ENCODE data around the gene DNAJC5. TPM values are rescaled to one million over a fixed set of nuclear protein-coding genes. Genes with fewer than 3 reads are reported as not detected.

DNAJC5 gene
- total RNA-seq, 1 experiment from 2014 or later = 79.9 TPM

- intact Hi-C loops (cut with micrococcal nuclease; ENCODE audit: unreplicated experiment) = no loop called here
- no TSS peak for BruUV-seq (replicated peaks)
- Mint-ChIP-seq H3K27ac (ENCODE audit: unreplicated experiment) (no peak overlapping the region), H3K4me1 (ENCODE audit: low read depth, unreplicated experiment) (no peaks in the 10 kb centered on the region), H3K36me3 (ENCODE audit: insufficient read depth, unreplicated experiment) (peaks cover 58% of the 10 kb centered on the region), H3K27me3 (ENCODE audit: unreplicated experiment) (no peaks in the 10 kb centered on the region), H3K9me3 (ENCODE audit: low read depth, unreplicated experiment) (no peaks in the 10 kb centered on the region), H3K4me3 (ENCODE audit: low read depth, unreplicated experiment) (no peak overlapping the region)
- no peak for TF ChIP-seq CTCF (IDR thresholded peaks at IDR 0.05; ENCODE audit: unreplicated experiment)
- DNase-seq = no peak
- CTCF ChIA-PET = no interaction called here
Measured at GRCh38 chr20:63962426-63963347, 67.8 kb downstream of the DNAJC5 start.

- intact Hi-C loops (cut with micrococcal nuclease; ENCODE audit: unreplicated experiment) = no loop called here
- Mint-ChIP-seq H3K27ac (ENCODE audit: unreplicated experiment) (no peak overlapping the region), H3K4me1 (ENCODE audit: low read depth, unreplicated experiment) (peaks cover 3% of the 10 kb centered on the region), H3K27me3 (ENCODE audit: unreplicated experiment) (no peaks in the 10 kb centered on the region), H3K4me3 (ENCODE audit: low read depth, unreplicated experiment) (no peak overlapping the region), H3K9me3 (ENCODE audit: low read depth, unreplicated experiment) (no peaks in the 10 kb centered on the region), H3K36me3 (ENCODE audit: insufficient read depth, unreplicated experiment) (peaks cover 54% of the 10 kb centered on the region)
- BruUV-seq (replicated peaks) = no TSS peak
- DNase-seq = no peak
- CTCF ChIA-PET = no interaction called here
- TF ChIP-seq CTCF (IDR thresholded peaks at IDR 0.05; ENCODE audit: unreplicated experiment) = no peak
Measured at GRCh38 chr20:63963348-63963741, 68.4 kb downstream of the DNAJC5 start.

GRCh38 chr20:63963784-63964301 lies 68.9 kb downstream of the DNAJC5 start:
- no peaks in the 10 kb centered on the region for H3K9me3 Mint-ChIP-seq (ENCODE audit: low read depth, unreplicated experiment)
- H3K27ac Mint-ChIP-seq (ENCODE audit: unreplicated experiment) = no peak overlapping the region
- H3K4me3 Mint-ChIP-seq (ENCODE audit: low read depth, unreplicated experiment) = no peak overlapping the region
- no peak for TF ChIP-seq CTCF (IDR thresholded peaks at IDR 0.05; ENCODE audit: unreplicated experiment)
- H3K36me3 Mint-ChIP-seq (ENCODE audit: insufficient read depth, unreplicated experiment) = peaks cover 54% of the 10 kb centered on the region
- DNase-seq = no peak
- no TSS peak for BruUV-seq (replicated peaks)
- H3K27me3 Mint-ChIP-seq (ENCODE audit: unreplicated experiment) = no peaks in the 10 kb centered on the region
- intact Hi-C loops (cut with micrococcal nuclease; ENCODE audit: unreplicated experiment) = no loop called here
- CTCF ChIA-PET = no interaction called here
- peaks cover 8% of the 10 kb centered on the region for H3K4me1 Mint-ChIP-seq (ENCODE audit: low read depth, unreplicated experiment)

- no peak for TF ChIP-seq CTCF (IDR thresholded peaks at IDR 0.05; ENCODE audit: unreplicated experiment)
- CTCF ChIA-PET = no interaction called here
- Mint-ChIP-seq H3K36me3 (ENCODE audit: insufficient read depth, unreplicated experiment) (peaks cover 53% of the 10 kb centered on the region), H3K4me1 (ENCODE audit: low read depth, unreplicated experiment) (peaks cover 9% of the 10 kb centered on the region), H3K27me3 (ENCODE audit: unreplicated experiment) (no peaks in the 10 kb centered on the region), H3K27ac (ENCODE audit: unreplicated experiment) (no peak overlapping the region), H3K4me3 (ENCODE audit: low read depth, unreplicated experiment) (no peak overlapping the region), H3K9me3 (ENCODE audit: low read depth, unreplicated experiment) (no peaks in the 10 kb centered on the region)
- no TSS peak for BruUV-seq (replicated peaks)
- no peak for DNase-seq
- intact Hi-C loops (cut with micrococcal nuclease; ENCODE audit: unreplicated experiment) = no loop called here
Measured at GRCh38 chr20:63964412-63964811, 69.5 kb downstream of the DNAJC5 start.
